ENCODE results near the gene DYNC1I1. TPM values are rescaled to one million over a fixed set of nuclear protein-coding genes. Genes with fewer than 3 reads are reported as not detected.

Gene DYNC1I1
- total RNA-seq, 3 donors from 2014 or later: 0.41 to 42.6 (median 1.5) TPM

DNA sequence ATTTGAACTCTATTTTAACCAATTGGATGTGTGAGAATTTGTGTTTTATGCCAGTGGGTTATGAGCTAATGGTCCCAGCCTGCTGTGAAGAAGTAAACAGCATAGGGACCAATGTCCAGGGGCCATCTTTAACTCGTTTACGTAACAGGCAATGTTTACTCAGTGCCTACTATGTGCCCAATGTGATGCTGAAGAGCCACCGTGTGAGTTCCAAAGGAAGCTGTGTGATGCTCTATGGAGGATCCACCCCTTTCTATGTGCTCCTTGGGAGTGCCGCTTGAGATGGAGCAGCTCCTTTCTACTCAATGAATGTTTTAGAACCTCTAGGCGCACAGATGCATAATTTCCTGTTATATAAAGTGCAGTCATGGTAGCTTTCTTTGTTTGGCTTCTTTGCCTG, 21.3 kb downstream of the DYNC1I1 start:
- H3K9me3 ChIP-seq: no peaks in the 10 kb centered on the region
- ATAC-seq: no peak
- TF ChIP-seq, protein P1, sequence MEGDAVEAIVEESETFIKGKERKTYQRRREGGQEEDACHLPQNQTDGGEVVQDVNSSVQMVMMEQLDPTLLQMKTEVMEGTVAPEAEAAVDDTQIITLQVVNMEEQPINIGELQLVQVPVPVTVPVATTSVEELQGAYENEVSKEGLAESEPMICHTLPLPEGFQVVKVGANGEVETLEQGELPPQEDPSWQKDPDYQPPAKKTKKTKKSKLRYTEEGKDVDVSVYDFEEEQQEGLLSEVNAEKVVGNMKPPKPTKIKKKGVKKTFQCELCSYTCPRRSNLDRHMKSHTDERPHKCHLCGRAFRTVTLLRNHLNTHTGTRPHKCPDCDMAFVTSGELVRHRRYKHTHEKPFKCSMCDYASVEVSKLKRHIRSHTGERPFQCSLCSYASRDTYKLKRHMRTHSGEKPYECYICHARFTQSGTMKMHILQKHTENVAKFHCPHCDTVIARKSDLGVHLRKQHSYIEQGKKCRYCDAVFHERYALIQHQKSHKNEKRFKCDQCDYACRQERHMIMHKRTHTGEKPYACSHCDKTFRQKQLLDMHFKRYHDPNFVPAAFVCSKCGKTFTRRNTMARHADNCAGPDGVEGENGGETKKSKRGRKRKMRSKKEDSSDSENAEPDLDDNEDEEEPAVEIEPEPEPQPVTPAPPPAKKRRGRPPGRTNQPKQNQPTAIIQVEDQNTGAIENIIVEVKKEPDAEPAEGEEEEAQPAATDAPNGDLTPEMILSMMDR (IDR thresholded peaks at IDR 0.05): no peak
- H3K4me1 ChIP-seq (ENCODE audit: low read depth): no peaks in the 10 kb centered on the region
- DNase-seq: no peak
- no peak overlapping the region for H3K4me3 ChIP-seq
- no peaks in the 10 kb centered on the region for H3K36me3 ChIP-seq (ENCODE audit: low read depth)
- intact Hi-C loops (cut with DNase I, micrococcal nuclease): no loop called here

DNA sequence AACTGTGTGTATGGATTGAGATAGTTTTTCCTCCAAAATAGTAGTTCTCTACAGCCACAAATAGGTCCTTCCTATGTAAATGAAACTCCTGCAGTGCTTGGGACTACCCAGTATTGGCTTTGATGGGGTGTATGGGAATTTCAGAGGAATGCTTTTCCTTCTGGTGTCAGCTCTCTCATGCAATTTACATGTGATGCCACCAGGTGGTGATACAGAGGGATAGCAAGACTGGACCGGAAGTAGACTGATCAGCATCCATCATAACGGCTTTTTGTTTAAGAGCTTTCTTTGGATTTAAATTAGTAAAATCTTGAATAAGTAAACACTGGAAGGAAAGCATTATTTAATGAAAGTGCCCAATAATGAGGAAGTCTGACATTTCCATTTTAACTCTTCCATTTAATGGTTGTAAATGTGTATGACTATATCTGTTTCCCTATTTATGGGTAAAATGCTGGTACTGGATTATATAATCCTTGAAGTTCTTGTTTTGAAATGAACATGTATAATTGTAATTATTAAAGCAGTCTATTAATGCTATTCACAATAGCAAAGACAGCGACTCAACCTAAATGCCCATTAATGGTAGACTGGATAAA, 22.7 kb downstream of the DYNC1I1 start:
- intact Hi-C loops (cut with DNase I, micrococcal nuclease): no loop called here
- Histone ChIP-seq H3K4me1 (ENCODE audit: low read depth) (no peaks in the 10 kb centered on the region), H3K4me3 (no peak overlapping the region), H3K36me3 (ENCODE audit: low read depth) (no peaks in the 10 kb centered on the region), H3K9me3 (no peaks in the 10 kb centered on the region)
- DNase-seq (peak in 1 of 3 donors; percentile 12), ATAC-seq (peak; percentile 55)
- TF ChIP-seq, protein P1 (IDR thresholded peaks at IDR 0.05): peak; percentile 9

DNA sequence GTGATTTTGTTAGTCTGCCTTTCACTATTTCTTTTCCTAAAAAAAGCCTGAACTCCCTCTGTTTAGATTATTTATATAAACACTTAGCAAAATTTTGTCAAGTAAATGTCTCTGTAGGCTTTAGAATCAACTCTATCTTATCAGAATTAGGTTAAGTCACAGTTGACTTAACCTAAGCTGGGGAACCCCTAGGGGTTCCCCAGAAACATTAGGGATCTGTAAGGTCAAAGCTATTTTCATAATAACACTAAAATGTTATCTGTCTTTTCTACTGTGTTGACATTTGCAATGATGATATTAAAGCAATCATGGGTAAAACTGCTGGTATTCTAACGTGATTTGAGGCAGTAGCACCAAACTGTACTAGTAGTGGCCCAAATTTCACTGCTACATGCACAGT, 24.3 kb downstream of the DYNC1I1 start:
- TF ChIP-seq, protein P1 (IDR thresholded peaks at IDR 0.05): no peak
- Histone ChIP-seq H3K4me1 (ENCODE audit: low read depth) (no peaks in the 10 kb centered on the region), H3K9me3 (no peaks in the 10 kb centered on the region), H3K36me3 (ENCODE audit: low read depth) (no peaks in the 10 kb centered on the region), H3K4me3 (no peak overlapping the region)
- intact Hi-C loops (cut with DNase I, micrococcal nuclease): no loop called here
- ATAC-seq (no peak), DNase-seq (no peak)

DNA sequence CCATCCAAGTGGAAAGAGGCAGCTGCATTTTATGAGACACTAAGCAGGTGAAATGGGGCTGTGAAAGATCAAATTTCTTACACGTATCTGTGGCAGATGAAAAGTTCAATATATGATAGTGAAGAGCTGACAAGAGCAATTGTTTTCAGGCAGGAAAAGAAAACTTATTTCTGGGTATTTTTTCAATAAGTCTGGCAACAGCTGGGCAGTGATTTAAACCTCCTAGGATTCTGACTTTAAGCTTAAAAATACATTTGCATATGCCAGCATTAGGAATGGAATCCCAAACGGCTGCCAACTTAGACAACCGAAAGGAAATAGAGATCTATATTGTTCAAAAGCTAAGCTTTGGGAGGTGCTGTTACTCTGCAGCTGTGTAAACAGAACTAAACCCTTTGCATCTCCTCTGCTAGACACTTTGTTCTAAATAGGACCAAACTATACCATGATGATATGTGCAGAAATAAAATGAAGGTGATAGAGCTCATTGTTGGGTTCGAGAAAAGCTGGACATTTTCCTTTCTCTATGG, 26.1 kb downstream of the DYNC1I1 start:
- Histone ChIP-seq H3K4me3 (no peak overlapping the region), H3K9me3 (no peaks in the 10 kb centered on the region), H3K4me1 (ENCODE audit: low read depth) (no peaks in the 10 kb centered on the region), H3K36me3 (ENCODE audit: low read depth) (no peaks in the 10 kb centered on the region)
- DNase-seq (no peak), ATAC-seq (no peak)
- intact Hi-C loops (cut with DNase I, micrococcal nuclease): no loop called here
- TF ChIP-seq, protein P1 (IDR thresholded peaks at IDR 0.05): no peak

DNA sequence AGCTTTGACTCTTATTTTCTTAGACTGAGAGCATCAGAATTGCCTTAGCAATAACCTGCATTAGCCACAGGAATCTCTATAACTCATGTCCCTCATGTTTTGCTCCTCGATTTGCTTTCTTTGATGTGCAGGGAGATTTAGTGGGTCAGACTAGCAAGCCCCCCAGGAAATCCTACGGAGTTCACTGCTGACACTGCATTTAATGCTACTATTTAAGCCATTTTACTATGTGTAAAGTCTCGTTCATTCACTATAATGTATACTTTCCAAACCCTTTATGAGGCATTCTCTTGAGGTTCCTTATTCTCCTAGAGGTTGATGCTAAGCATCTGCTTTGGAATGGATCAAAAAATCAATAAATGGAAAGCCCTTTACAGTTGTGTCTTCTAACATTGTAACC, 28.4 kb downstream of the DYNC1I1 start:
- H3K4me1 ChIP-seq (ENCODE audit: low read depth): no peaks in the 10 kb centered on the region
- H3K9me3 ChIP-seq: no peaks in the 10 kb centered on the region
- ATAC-seq (no peak), DNase-seq (no peak)
- H3K36me3 ChIP-seq (ENCODE audit: low read depth): no peaks in the 10 kb centered on the region
- no peak overlapping the region for H3K4me3 ChIP-seq
- intact Hi-C loops (cut with DNase I, micrococcal nuclease): no loop called here
- TF ChIP-seq, protein P1 (IDR thresholded peaks at IDR 0.05): no peak

All from mucosa of descending colon (tissue), 3 donors.